Measurements from ENCODE around the gene STOML1. TPM values are rescaled to one million over a fixed set of nuclear protein-coding genes. Genes with fewer than 3 reads are reported as not detected.
"Not testable (repeated sequence)": the region's sequence is repeated elsewhere in the genome, so short reads cannot be mapped to it uniquely, and the experiment has no call there.

Gene STOML1
- total RNA-seq, 3 donors from 2014 or later: 11.5 to 13.4 (median 12.4) TPM

DNA sequence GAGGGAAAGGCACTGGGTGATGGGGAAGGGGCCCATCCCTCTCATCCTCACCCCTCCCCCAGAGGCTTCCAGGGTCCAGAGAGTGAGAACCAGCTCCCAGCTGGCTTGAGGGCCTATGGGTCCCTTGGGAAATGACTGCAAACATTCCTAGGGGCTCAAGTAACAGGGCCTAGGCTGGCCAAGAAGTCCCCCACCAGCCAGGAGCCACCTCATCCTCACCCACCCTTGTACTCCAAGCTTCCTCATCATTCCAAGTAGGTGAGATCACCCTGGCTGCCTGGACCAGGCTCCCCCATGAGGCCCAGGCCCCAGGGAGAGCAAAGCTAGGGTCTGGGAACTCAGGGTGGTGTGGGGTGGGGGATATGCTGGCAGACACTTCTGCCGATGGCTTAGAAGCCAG is 51.1 kb downstream of the STOML1 start:
- Histone ChIP-seq H3K9me3 (no peaks in the 10 kb centered on the region), H3K4me3 (no peak overlapping the region), H3K36me3 (ENCODE audit: low read depth) (no peaks in the 10 kb centered on the region), H3K4me1 (ENCODE audit: low read depth) (no peaks in the 10 kb centered on the region)
- no peak for ATAC-seq
- DNase-seq: no peak
- intact Hi-C loops (cut with DNase I, micrococcal nuclease): no loop called here
- TF ChIP-seq, protein P1, sequence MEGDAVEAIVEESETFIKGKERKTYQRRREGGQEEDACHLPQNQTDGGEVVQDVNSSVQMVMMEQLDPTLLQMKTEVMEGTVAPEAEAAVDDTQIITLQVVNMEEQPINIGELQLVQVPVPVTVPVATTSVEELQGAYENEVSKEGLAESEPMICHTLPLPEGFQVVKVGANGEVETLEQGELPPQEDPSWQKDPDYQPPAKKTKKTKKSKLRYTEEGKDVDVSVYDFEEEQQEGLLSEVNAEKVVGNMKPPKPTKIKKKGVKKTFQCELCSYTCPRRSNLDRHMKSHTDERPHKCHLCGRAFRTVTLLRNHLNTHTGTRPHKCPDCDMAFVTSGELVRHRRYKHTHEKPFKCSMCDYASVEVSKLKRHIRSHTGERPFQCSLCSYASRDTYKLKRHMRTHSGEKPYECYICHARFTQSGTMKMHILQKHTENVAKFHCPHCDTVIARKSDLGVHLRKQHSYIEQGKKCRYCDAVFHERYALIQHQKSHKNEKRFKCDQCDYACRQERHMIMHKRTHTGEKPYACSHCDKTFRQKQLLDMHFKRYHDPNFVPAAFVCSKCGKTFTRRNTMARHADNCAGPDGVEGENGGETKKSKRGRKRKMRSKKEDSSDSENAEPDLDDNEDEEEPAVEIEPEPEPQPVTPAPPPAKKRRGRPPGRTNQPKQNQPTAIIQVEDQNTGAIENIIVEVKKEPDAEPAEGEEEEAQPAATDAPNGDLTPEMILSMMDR (IDR thresholded peaks at IDR 0.05): no peak

DNA sequence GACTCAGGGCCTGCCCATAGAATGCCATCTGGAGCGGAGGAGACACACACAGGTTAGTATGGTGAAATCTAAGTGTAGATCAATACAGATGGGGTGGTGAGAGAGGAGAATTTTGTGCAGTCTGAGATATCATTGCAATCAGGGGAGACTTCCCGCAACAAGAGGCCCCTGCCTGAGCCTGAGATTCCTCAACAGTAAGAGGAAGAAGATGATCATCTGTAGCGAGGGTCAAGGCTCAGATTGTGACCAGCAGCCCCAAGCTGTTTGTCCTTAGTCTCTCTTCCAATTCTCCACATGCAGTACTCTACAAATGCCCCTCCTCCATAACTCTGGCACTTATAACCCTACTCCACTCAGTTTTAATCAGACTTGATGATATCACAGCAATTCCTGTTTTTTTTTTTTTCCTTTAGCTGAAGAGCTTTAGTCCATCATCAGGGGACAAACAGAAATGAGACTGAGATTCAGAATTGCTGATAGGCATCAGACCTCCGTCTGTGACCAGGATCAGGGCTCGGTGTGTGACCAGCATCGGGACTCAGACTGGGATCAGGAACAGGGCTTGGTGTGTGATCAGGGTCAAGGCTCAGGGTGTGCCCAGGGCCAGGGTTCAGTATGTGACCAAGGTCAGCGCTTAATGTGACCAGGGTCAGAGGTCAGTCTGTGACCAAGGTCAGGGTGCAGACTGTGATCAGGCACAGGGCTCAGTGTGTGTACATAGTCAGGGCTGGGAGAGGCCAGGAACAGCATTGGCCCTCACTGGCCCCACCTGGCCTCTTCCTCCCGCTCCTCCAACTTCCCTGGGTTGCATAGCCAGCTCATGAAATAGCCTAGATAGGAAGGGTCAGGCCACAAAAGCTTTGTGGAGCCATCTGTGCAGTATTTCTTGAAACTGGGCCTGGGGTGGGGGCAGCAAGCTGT is 51.8 kb downstream of the STOML1 start:
- TF ChIP-seq, protein P1 (IDR thresholded peaks at IDR 0.05): no peak
- no peaks in the 10 kb centered on the region for H3K9me3 ChIP-seq
- intact Hi-C loops (cut with DNase I, micrococcal nuclease): no loop called here
- ATAC-seq (no peak), DNase-seq (no peak)
- H3K36me3 ChIP-seq (ENCODE audit: low read depth): no peaks in the 10 kb centered on the region
- no peaks in the 10 kb centered on the region for H3K4me1 ChIP-seq (ENCODE audit: low read depth)
- H3K4me3 ChIP-seq: no peak overlapping the region

DNA sequence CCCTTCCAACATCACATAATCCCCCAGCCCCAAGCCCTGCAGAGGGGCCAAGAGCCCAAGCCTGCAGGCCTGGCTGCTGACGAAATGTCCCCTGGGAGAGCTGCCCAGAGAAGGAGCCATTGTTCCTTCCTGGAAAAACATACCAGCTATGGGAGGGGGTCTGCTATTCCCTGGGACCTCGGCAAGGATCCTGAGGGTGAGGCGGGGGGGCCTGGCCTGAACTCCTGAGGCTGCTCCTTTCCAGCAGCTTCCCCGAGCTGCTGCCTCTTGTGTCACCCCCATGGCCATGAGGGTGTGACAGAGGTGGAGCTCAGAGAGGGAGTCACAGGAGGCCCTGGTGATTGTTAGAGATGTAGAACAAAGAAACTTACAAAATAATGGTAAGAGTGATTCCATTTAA is 53.0 kb downstream of the STOML1 start:
- Histone ChIP-seq H3K36me3 (ENCODE audit: low read depth) (no peaks in the 10 kb centered on the region), H3K4me1 (ENCODE audit: low read depth) (no peaks in the 10 kb centered on the region), H3K4me3 (no peak overlapping the region), H3K9me3 (no peaks in the 10 kb centered on the region)
- intact Hi-C loops (cut with DNase I, micrococcal nuclease): no loop called here
- TF ChIP-seq, protein P1 (IDR thresholded peaks at IDR 0.05): no peak
- no peak for ATAC-seq
- DNase-seq: no peak

DNA sequence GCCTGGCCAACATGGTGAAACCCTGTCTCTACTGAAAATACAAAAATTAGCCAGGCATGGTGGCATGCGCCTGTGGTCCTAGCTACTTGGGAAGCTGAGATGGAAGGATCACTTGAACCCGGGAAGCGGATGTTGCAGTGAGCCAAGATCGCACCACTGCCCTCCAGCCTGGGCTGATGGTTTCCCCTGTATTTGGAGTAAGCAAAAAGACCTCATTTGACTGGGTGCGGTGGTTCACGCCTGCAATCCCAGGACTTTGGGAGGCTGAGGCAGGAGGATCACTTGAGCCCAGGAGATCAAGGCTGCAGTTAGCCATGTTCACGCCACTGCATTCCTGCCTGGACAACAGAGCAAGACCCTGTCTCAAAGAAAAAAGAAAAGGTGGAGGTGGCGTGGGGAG is 53.6 kb downstream of the STOML1 start:
- H3K4me1 ChIP-seq (ENCODE audit: low read depth); H3K9me3 ChIP-seq; H3K4me3 ChIP-seq; intact Hi-C loops (cut with DNase I, micrococcal nuclease); DNase-seq; ATAC-seq; H3K36me3 ChIP-seq (ENCODE audit: low read depth): not testable (repeated sequence)

DNA sequence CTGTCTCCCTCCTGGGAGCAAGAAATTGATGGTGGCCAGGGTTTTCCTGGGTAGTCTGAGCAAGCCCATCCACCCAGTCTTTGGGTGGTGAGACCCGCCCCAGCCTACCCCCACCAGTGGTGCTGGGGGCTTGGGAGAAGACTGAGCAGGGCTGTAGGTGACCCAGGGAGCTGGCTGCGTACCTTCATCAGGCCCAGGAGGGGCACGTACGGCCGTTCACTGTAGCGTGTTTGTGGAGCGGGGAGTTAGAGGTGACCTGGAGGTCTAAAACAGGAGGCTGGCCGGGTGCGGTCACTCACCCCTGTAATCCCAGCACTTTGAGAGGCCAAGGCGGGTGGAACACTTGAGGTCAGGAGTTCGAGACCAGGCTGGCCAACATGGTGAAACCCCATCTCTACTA is 54.4 kb downstream of the STOML1 start:
- TF ChIP-seq, protein P1 (IDR thresholded peaks at IDR 0.05): no peak
- Histone ChIP-seq H3K9me3 (no peaks in the 10 kb centered on the region), H3K36me3 (ENCODE audit: low read depth) (no peaks in the 10 kb centered on the region), H3K4me3 (no peak overlapping the region), H3K4me1 (ENCODE audit: low read depth) (no peaks in the 10 kb centered on the region)
- no peak for ATAC-seq
- intact Hi-C loops (cut with DNase I, micrococcal nuclease): no loop called here
- DNase-seq: no peak

DNA sequence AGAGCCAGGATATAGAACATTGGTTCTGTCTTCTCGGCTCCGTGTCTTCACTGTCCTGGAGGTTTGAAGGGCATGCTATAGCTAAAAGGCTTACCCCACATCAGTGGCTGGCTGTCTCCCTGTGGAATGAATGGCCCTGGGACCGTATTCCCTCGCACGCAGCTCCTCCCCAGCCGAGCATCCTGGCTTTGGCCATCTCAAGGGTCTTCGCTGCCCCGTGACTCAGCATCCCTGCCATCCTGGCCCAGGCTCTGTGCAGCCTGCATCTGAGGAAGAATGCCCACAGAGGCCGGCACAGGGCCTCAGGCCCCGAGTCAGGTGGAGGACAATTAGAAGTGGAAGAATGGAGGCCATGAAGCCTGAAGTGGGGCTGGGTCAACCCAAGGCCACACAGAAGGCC is 54.8 kb downstream of the STOML1 start:
- intact Hi-C loops (cut with DNase I, micrococcal nuclease): no loop called here
- no peak for DNase-seq

More for the DNA sequence above, 54.8 kb downstream of the STOML1 start:
- no peaks in the 10 kb centered on the region for H3K36me3 ChIP-seq (ENCODE audit: low read depth)
- H3K4me1 ChIP-seq (ENCODE audit: low read depth): no peaks in the 10 kb centered on the region
- TF ChIP-seq, protein P1 (IDR thresholded peaks at IDR 0.05): no peak
- ATAC-seq: no peak
- H3K9me3 ChIP-seq: no peaks in the 10 kb centered on the region
- no peak overlapping the region for H3K4me3 ChIP-seq
